HG03025 (cell line): Measurements from ENCODE around the gene DUSP22.
A peak's percentile ranks its signal among the peaks of the same experiment; 100 is the strongest.
"Not testable (repeated sequence)": the region's sequence is repeated elsewhere in the genome, so short reads cannot be mapped to it uniquely, and the experiment has no call there.

Experiments used
- ATAC-seq: cut with Tn5 transposase; IDR thresholded peaks from one replicate; pipeline ENCODE4 v1.9.1; 2021; ENCODE audit warnings: mild to moderate bottlenecking, moderate library complexity; ENCODE audit not compliant: unreplicated experiment, low FRiP score

Gene DUSP22

DNA sequence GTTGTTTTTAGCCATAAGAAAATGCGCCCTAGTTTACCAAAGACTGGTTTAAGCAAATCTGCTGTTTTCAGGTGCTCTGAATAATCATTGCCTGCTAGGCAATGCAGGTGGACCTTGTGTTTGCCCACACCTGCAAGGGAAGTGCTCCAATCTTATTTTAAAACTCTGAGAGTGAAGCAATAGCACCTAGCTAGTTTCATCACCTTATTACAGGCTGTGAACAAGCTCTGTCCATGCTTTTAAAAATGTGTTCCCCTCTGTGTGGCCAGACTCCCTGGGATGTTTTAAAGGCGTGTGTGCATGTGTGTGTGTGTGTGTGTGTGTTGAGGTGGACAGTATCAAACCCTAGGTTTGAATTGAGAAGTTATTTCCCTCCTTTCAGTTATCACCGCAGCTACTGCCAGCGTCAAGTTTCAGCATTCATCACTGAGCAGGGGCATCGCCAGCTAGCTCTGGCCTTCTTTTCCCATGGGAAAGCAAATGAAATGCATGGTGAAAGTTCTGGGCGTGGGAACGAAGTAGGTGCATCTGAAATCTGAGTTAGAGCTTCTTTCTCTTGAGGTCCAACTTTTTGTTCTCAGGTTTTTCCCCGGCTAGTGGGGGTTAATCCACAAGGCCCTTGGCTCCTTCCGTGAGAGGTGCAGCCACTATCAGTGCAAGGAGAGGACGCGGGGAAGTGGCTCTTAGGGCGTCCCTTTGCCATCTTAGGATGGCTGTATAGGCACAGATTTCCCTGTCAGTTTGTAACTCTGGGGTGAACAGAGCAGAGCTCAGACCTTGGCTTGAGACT lies 30.8 kb downstream of the DUSP22 start:
- no peak for ATAC-seq

DNA sequence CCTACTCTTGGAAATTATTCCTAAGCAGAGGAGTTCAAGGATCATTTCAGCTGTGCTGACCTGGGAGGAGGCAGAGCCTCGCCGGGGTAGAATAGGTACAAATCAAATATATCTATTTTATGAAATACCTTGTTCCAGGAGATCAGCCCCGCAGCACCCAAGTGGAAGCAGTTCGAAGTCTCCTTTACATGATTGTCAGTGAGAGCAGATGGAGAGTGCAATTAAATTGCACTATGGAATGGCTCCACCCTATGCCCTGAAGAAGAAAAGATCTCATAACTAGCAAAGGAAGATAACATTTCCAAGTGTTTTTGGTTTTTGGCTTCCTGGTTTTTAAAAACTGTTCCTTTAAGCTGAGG lies 31.4 kb downstream of the DUSP22 start:
- no peak for ATAC-seq

DNA sequence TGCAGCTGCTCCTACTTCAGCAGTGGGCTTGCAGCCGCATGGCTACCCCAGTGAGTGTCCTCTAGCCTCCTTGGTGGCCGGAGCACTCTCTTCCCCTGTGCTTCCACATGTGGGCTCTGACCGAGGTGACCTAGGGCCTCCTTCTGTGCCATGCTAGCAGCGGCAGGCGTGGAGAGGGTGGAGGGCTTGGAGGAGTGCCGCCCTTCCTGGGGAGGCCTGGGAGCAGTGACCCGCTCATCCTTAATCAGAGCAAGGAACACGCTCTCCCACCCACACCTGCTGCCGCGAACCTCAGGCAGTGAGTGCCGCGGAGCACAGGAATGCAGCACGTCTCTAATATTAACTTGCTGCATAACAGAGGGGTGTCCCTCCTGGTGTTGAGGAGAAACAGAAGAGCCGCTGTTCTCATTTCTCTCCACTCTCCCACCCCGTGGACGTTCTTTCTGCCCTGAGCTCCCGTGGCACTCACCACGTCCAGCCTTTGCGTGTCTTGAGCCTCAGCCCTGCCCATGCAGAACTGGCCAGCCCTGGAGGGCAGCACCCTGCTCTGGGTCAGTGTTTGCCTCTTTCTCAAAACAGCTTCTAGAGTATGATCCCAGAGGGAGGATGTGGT lies 31.9 kb downstream of the DUSP22 start:
- no peak for ATAC-seq

DNA sequence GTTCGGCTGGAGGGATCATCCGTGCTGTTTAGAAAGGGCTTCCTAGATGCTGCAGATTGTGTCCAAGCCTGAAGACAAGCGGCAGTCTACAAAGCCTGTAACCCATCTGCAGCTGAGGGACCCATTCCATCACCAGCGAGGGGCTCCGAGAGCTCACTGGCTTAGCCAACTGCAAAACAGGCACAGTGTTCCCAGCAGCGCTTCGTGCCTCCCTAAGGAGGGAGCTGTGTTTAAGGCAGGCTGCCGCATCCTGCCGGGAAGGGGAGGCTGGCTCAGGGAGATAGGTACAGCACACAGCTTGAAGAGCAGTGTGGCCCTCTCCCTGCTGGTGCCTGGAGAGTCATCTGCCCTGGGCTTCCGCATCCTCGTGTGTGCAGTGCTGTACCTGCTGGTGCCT lies 32.4 kb downstream of the DUSP22 start:
- no peak for ATAC-seq

DNA sequence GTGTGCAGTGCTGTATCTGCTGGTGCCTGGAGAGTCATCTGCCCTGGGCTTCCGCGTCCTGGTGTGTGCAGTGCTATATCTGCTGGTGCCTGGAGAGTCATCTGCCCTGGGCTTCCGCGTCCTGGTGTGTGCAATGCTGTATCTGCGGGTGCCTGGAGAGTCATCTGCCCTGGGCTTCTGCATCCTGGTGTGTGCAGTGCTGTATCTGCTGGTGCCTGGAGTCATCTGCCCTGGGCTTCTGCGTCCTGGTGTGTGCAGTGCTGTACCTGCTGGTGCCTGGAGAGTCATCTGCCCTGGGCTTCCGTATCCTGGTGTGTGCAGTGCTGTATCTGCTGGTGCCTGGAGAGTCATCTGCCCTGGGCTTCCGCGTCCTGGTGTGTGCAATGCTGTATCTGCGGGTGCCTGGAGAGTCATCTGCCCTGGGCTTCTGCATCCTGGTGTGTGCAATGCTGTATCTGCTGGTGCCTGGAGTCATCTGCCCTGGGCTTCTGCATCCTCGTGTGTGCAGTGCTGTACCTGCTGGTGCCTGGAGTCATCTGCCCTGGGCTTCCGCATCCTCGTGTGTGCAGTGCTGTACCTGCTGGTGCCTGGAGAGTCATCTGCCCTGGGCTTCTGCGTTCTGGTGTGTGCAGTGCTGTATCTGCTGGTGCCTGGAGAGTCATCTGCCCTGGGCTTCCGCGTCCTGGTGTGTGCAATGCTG lies 33.0 kb downstream of the DUSP22 start:
- ATAC-seq, result not testable (repeated sequence)

DNA sequence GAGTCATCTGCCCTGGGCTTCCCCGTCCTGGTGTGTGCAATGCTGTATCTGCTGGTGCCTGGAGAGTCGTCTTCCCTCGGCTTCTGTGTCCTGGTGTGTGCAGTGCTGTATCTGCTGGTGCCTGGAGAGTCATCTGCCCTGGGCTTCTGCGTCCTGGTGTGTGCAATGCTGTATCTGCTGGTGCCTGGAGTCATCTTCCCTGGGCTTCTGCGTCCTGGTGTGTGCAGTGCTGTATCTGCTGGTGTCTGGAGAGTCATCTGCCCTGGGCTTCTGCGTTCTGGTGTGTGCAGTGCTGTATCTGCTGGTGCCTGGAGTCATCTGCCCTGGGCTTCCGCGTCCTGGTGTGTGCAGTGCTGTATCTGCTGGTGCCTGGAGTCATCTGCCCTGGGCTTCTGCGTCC lies 33.8 kb downstream of the DUSP22 start:
- ATAC-seq, result not testable (repeated sequence)

DNA sequence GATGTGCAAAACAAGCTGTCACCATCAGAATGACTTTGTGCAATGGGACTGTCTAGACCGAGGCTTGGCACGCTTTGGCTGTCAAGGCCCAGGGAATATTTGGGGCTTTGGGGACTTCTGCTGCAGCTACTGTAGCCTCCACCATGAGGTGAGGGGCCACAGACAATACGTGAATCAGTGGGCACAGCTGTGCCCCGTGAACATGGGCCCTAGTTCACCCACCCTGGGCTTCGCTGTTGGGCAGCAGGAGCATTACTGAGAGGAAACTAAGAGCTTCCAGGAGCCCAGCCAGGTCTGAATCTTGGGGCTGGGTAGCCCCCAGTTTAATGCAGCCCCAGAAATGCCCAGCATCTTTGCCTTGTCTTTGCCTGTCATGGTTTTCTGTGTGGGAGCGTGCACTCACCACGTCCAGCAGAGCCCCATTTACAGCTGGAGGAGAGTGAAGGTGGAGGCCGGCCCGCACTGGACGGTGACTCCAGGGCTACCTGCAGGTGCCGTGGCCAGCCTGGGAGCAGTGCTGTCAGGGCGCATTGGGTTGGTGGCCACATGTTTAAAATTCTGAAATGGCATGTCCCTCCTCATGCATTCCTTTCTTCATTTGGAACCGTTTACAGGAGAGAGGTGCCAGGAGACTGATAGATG lies 34.7 kb downstream of the DUSP22 start:
- no peak for ATAC-seq

DNA sequence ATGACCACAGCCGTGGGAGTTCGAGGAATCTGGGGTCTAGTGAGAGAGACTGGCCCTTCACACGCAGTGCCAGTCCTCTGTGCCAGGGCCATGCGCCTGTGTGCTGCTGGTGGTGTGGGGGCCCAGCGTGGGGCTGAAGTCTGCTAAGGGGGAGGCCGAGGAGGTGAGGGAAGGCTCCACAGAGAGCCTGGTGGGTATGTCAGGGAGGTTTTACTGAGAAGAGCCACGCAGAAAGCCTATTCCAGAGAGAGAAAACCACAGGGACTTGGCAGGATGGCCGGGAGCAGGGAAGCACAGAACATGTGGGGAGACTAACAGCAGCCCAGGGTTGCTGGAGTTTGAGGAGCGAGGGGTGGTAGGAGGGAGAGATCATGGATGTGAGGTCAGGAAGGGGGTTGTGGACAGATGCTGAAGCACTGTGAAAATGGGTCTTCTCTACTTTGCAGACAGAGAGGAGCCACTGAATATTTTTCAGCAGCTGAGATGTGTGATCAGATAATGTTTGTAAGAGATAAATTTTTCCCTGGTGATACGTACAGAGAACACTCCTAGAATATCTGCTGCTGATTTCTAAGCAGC lies 35.3 kb downstream of the DUSP22 start:
- ATAC-seq, result no peak

DNA sequence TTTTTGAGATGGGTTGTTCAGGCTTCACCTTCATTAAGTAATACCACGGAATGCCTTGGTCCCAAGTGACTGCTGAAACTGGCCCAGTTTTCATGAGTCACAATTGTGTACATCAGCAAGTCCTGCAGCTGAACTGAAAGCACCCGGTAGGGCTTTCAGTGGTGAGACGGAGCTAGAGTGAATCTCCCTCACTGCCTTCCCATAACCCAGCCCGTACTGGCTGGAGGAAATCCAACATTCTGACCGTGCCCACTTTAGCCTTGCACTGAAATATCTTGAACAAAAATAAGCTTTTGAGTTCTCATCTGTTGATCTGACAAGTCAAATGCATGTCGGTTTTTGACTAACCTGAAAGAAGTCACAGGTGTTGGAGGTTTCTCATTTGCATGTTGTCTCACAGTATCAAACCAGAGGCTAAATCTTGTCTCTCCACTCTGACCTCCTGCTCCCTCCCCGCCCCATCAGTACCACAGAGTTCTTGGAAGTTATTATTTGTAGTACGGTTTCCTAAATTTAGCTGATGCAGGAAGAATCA lies 35.9 kb downstream of the DUSP22 start:
- ATAC-seq, result peak; percentile 59

DNA sequence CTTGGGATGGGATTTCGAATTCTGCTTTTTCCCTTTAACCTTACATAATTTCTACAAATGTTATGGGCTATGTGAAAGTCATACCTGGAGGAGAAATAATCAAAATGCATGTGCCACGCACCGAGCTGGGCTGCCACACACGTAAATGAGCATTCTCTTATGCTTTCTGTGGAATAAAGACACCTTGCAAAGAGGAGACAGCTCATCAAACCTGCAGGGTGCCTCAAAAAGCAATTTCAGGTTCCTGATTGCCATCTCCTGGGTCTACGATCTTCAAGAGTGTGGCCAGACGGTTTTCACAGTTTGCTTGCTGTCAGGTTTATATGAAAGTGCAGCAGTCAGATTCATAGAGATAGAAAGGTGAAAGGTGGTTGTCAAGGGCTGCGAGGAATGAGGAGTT lies 36.6 kb downstream of the DUSP22 start:
- ATAC-seq, result no peak

DNA sequence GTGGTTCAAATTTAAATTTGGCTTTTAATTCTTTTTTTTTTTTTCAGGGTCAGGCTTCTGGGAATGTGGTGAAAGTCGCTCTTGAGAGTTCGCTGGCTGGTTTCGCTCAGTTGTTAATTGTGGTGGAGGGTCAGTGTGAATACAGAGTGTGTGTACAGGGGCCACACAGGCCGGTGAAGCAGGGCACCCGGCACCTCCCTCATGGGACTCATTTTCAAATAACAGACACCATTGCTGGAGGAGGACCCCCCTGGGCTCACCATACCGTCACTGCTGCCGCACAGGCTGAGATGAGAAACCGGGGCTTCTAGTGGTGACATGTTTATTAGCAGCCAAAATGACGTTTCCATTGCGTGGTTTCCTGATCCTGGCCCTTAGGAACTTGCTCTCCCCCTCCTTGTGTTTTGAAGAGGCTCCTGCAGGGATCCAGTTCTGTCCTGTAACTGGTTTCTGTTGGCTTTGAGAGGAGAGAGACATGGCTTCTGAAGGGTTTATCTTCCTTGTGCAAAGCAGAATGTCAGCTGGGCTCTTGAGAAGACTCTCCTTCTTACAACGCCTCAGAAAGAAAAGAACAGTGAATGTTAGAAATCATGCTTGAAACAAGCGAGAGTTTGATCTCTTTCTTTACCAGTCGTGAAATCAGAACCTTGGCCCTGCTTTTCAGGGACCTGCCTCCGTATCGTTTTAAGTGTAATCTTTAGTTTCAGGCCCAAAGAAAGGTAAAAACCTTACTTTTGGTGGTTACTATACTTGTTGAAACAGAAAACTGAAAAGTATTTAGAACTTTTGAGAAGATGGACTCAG lies 37.8 kb downstream of the DUSP22 start:
- ATAC-seq, result no peak

DNA sequence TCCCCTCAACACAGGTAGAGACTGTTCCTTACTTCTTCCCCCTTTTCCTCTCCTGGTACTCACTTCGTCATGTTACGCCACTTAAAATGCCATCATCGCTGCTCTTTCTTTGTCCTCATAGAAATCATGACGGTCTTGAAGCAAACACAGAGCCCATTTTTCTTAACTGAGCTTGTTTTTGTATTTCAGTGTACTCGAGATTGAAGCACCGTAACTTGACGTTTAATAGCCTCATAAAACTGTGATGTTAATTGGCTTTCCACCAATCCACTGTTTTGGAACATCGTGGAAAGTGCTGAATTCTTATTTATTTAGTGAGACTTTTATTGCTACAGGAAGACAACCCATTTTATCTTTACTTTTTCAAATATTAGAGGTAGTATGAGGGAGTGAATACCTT lies 38.7 kb downstream of the DUSP22 start:
- no peak for ATAC-seq

DNA sequence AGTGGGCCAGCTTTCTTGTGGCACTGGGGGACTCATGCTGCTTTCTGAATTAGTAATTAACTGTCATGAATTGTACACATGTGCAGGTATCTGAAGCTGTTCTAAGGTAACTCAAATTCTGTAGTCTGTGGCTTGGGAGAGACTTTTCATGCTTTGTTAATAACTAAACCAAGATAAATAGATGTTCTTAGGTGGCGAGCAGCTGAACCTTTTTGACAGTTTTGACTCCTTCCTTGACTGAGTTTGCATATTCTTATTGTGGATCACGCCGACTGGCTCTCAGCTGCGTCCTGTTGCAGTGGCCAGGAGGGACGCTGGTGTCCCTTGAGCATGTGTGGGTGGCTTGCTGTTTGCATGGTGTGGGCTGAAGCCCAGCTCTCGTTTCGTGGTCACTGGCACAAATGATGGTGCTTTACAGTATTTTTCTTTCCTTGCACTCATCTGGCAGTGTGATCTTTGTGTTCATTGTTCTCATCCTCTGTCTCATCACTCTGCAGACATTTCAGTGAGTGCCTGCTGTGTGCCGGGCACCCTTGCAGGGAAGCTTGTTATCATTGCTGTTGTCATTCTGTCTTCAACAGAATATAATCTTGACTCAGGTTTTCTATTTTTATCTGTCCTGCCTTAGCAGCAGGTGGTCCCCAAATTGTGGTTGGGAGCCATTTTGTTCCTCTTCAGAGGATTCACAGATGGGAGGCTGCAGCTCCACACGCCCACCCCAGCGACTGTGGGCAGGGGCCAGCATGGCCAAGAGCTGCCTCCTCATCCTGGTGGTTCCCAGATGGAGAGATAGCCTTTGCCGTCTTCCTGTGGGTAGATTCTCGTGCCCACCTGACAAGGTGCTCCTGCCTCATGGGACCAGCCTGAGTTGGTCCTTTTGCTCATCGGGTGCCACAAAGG lies 39.6 kb downstream of the DUSP22 start:
- ATAC-seq, result peak; percentile 24

DNA sequence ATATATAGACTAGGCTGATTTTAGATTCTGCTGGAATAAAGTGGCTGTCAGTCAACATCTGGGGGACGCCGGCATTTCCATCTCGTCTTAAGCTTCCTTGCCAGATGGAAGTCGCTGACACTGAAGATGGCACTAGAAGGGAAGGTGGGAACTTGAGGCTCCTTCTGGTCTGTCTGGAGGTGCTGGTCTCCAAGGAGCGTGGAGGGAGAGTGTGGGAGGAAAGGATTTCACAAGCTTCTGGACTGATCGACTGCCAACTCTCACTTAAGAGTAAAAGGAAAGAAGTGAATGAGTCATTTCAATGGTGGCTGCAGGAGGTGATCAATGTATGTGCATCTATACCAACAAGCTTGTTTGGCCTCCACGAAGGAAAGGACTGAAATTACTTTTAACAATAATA lies 40.4 kb downstream of the DUSP22 start:
- no peak for ATAC-seq

DNA sequence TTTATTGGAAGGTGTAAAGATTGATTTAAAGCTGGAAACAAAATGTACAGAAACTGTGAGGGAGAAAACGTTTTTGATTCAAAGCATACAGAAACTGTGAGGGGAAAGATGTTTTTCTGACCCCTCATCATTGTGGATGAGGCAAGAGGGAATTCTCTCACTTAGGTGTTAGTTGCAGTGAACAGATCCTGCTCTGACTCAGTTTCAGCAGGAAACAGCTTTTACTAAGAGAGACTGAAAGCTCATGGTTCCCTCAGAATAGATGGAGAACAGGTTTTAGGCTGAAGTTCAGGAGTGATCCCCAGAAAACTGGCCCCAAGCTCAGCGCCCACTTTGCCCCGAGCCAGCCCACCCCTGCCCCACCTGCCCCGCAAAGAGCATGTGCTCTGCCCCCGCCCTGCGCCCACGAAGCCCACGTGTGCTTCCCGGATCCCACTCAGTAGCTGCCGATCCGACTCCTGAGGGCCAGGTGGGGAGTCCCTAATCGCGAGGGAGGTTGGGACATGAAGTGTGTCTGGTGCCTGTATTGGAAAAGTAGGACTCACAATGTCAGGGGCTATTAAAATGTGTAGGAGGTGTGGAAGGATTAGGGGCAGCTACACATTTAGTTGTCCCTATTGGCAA lies 41.2 kb downstream of the DUSP22 start:
- ATAC-seq, result no peak

DNA sequence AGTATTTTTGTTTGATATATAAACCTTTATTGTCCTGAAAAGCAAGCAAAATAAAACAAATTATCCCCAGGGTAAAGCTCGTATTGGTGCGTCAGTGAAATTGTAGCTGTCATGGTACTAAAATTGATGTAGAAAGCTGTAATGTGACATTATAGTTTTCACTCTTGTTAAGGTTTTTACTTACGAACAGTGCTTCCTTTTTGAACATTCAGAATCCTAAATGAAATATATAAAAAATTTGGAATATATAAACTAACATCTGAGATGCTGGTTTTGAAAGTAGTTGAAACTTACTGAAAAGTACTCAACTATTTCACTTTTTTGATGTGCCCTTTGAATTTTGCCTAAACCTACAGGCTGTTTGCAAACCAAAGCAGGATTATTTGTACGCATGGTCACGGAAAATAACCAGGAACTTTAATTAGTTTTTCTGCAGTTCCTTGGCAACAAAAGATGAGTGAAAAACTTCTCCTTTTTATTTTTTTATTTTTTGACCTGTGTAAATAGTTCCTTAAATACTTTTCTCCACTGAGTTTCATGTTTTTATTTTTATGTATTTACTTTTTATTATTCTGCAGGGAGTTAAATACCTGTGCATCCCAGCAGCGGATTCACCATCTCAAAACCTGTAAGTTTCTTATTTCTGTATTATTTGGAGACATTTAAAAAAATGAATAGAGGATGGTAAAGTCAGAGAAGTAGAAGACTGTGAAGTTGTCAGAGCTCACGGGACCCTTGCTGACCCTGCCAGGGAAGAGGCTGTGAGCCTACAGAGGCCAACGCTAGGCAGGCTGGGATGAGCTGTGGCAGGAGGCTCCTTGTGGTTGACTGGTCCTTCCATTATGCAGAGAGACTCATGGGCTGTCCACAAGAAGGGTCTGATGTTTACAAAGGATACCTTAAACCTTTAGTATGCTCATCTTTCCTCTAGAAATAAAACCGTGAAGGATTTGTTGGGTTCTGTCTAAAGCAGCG lies 42.5 kb downstream of the DUSP22 start:
- no peak for ATAC-seq

DNA sequence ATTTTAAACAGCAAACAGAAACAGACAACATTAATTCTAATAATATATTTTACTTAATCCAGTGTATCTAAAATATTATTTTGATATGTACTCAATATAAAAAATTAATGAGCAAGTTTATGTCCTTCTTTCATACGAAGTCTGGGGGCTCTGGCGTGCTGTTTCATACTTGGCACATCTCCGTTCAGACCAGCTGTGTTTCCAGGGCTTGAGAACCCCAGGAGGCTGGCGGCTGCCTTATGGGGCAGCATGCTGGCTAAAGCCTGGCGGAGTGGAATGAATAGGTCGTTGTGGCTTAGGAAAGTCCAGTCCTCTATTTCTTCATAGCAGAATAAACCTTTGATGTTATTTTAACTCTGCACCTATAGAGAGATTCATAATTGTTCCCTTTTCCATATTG lies 43.3 kb downstream of the DUSP22 start:
- no peak for ATAC-seq
